CD14-positive monocyte (primary cell): ENCODE measurements around the gene UTP18. TPM values are rescaled to one million over a fixed set of nuclear protein-coding genes. Genes with fewer than 3 reads are reported as not detected.

Experiments
- DNase-seq, 3 donors: peaks; one replicate each; pipeline ENCODE4 v3.0.0-alpha.2; 2011 to 2022
- H2AFZ ChIP-seq: 2 replicates; pipeline ENCODE4 v1.6.0; 2012; ENCODE audit warnings: mild to moderate bottlenecking, low read depth, low read length, inconsistent platforms; ENCODE audit not compliant: insufficient read depth, poor library complexity, severe bottlenecking
- H3K27ac ChIP-seq, 2 donors: 1 replicate in 1 of 2; 2 replicates in 1 of 2; pipeline ENCODE4 v1.5.1; 2012 to 2013; ENCODE audit warnings: low read length in 2 of 2, control low read depth in 1 of 2, inconsistent platforms in 1 of 2, low read depth in 1 of 2, mild to moderate bottlenecking in 1 of 2
- H3K27me3 ChIP-seq, 2 donors: one replicate each; pipeline versions ENCODE4 v1.6.0 to v1.6.1; 2011 to 2013; ENCODE audit warnings: low read length in 2 of 2; ENCODE audit not compliant: control insufficient read depth in 2 of 2, insufficient read depth in 2 of 2
- H3K36me3 ChIP-seq, 2 donors: replicated peaks in 1 of 2; 1 replicate in 1 of 2; 2 replicates in 1 of 2; pipeline versions ENCODE4 v1.5.1 to v1.6.1; 2012 to 2013; ENCODE audit warnings: low read length in 2 of 2, control low read depth in 1 of 2, inconsistent platforms in 1 of 2, mild to moderate bottlenecking in 1 of 2; ENCODE audit not compliant: insufficient read depth in 2 of 2, control insufficient read depth in 1 of 2
- H3K4me1 ChIP-seq, 2 donors: 1 replicate in 1 of 2; 2 replicates in 1 of 2; pipeline versions ENCODE4 v1.5.1 to v1.6.1; 2012 to 2013; ENCODE audit warnings: low read length in 2 of 2, control low read depth in 1 of 2, inconsistent platforms in 1 of 2, mild to moderate bottlenecking in 1 of 2, moderate library complexity in 1 of 2; ENCODE audit not compliant: insufficient read depth in 2 of 2, control insufficient read depth in 1 of 2
- H3K4me2 ChIP-seq: replicated peaks from 2 replicates; pipeline ENCODE3; 2012; ENCODE audit warnings: low read length, moderate library complexity, mild to moderate bottlenecking; ENCODE audit not compliant: poor library complexity, severe bottlenecking; ENCODE audit errors: extremely low read depth
- H3K4me3 ChIP-seq, 3 experiments: fragments of 200-600 bp in 1 of 3; sonication (generic) in 1 of 3; replicated peaks in 1 of 3; 1 replicate in 2 of 3; 2 replicates in 1 of 3; pipeline ENCODE4 v1.5.1; 2011 to 2013; ENCODE audit warnings: low read length in 3 of 3, mild to moderate bottlenecking in 3 of 3, control low read depth in 2 of 3, low read depth in 2 of 3, inconsistent platforms in 1 of 3, moderate library complexity in 1 of 3
- H3K79me2 ChIP-seq: 2 replicates; pipeline ENCODE4 v1.6.0; 2012; ENCODE audit warnings: mild to moderate bottlenecking, control low read depth, inconsistent platforms, low read length, moderate library complexity; ENCODE audit not compliant: insufficient read depth
- H3K9ac ChIP-seq: 2 replicates; pipeline ENCODE4 v1.6.0; 2017; ENCODE audit warnings: low read length, mild to moderate bottlenecking; ENCODE audit not compliant: insufficient read depth, poor library complexity, severe bottlenecking
- H3K9me3 ChIP-seq, 2 donors: replicated peaks in 1 of 2; 1 replicate in 1 of 2; 2 replicates in 1 of 2; pipeline versions ENCODE4 v1.5.1 to v1.6.1; 2012 to 2013; ENCODE audit warnings: low read length in 2 of 2, control low read depth in 1 of 2; ENCODE audit not compliant: control insufficient read depth in 1 of 2, insufficient read depth in 1 of 2
- H4K20me1 ChIP-seq: 2 replicates; pipeline ENCODE4 v1.6.0; 2012; ENCODE audit warnings: mild to moderate bottlenecking, low read length, control low read depth, moderate library complexity; ENCODE audit not compliant: insufficient read depth
- H3K27ac Mint-ChIP-seq, 7 donors: one replicate each; pipeline ENCODE4 v1.8.0; 2020; ENCODE audit warnings: mild to moderate bottlenecking in 7 of 7, mixed read lengths in 7 of 7, moderate library complexity in 6 of 7, inconsistent platforms in 2 of 7
- H3K27me3 Mint-ChIP-seq, 3 donors: one replicate each; pipeline ENCODE4 v1.8.0; 2021 to 2022; ENCODE audit warnings: low read depth in 3 of 3, mild to moderate bottlenecking in 3 of 3, mixed read lengths in 3 of 3, moderate library complexity in 3 of 3, inconsistent platforms in 1 of 3
- H3K36me3 Mint-ChIP-seq, 2 donors: one replicate each; pipeline ENCODE4 v1.8.0; 2020; ENCODE audit warnings: mixed read lengths in 2 of 2, inconsistent platforms in 1 of 2, mild to moderate bottlenecking in 1 of 2
- H3K4me1 Mint-ChIP-seq: one replicate; pipeline ENCODE4 v1.8.0; 2020; ENCODE audit warnings: mild to moderate bottlenecking, mixed read lengths
- H3K4me3 Mint-ChIP-seq, 2 donors: one replicate each; pipeline ENCODE4 v1.8.0; 2020; ENCODE audit warnings: mild to moderate bottlenecking in 2 of 2, mixed read lengths in 2 of 2, moderate library complexity in 1 of 2
- H3K9me3 Mint-ChIP-seq, 7 donors: one replicate each; pipeline ENCODE4 v1.8.0; 2020 to 2022; ENCODE audit warnings: mixed read lengths in 7 of 7, mild to moderate bottlenecking in 6 of 7, moderate library complexity in 6 of 7, inconsistent platforms in 2 of 7
- WGBS: methylation state at CpG from one replicate; pipeline ENCODE4 v1.1.5; 2013; ENCODE audit warnings: missing lambda C conversion rate; ENCODE audit not compliant: insufficient coverage; 5-methylcytosine and 5-hydroxymethylcytosine counted together
- intact Hi-C, 2 donors: fragments of 100-400 bp; cut with micrococcal nuclease; formaldehyde crosslinking; loops; one replicate each; pipeline versions ENCODE4 v1.15.0 to v1.15.1; 2023
- polyA plus RNA-seq, 3 donors: library from polyadenylated mRNA; depleted of rRNA in 1 of 3; unstranded in 2 of 3; stranded (reverse) in 1 of 3; fragments of 300-500 nt in 2 of 3; fragments of >200 nt in 1 of 3; fragmentation: Illumina TruSeq in 2 of 3; gene quantifications; 1 replicate in 2 of 3; 2 replicates in 1 of 3; pipeline ENCODE4 v1.2.3, GENCODE V29; 2012 to 2021
- TF ChIP-seq, protein P1 (sequence below): fragments of 200-600 bp; IDR thresholded peaks from one replicate; pipeline ENCODE4 v1.8.0; 2022; ENCODE audit warnings: antibody characterized with exemption, mild to moderate bottlenecking

Gene UTP18
- polyA plus RNA-seq, 3 donors = 13.0 to 31.9 (median 31.6) TPM

DNA sequence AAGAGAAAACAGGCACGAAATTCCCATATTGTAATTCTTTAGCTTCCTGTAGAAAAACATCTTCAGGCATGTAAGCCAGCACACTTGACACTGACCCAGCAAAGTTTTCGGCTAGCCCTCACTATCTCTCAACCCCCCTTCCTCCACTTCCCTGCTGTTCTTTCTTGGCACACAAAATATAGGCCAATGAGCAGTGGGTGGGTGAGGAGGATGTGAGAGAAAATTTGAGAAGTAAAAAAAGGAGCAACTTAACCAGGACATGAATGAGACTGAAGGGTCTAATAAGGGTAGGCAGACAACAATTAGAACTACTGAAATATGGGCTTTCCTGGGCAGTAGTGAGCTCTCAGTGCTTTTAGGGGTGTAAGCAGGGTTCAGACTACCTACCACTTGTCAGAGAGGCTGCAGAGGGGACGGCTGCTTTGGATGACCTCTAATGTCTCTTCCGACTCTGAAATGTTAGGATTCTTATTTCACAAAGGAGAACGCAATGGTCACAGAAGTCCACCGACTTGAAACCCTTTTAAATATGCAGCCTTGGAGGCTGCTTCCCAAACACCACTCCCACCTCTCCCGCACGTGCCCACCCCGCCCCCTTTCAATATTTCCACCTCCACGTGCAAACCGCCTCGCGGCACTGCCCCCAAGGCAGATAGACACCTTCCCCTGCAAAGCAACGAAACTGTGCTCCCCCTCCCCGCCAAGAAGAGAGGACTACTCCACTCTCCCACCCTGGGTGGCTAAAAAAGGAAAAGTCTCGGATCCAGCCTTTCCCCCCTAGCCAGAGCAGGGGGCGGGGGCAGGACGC lies 1.4 kb upstream of the UTP18 start:
- H3K27me3 Mint-ChIP-seq = peaks cover 0 to 2% (median 1%) of the 10 kb centered on the region in 3 donors
- H3K4me3 Mint-ChIP-seq = peak overlapping the region; percentile 87 to 89
- no peaks in the 10 kb centered on the region for H3K27me3 ChIP-seq
- H2AFZ ChIP-seq = peak overlapping the region; percentile 86
- peak overlapping the region; percentile 96 for H3K4me2 ChIP-seq
- intact Hi-C loops = no loop called here
- H3K9me3 ChIP-seq = no peaks in the 10 kb centered on the region
- TF ChIP-seq, protein P1, sequence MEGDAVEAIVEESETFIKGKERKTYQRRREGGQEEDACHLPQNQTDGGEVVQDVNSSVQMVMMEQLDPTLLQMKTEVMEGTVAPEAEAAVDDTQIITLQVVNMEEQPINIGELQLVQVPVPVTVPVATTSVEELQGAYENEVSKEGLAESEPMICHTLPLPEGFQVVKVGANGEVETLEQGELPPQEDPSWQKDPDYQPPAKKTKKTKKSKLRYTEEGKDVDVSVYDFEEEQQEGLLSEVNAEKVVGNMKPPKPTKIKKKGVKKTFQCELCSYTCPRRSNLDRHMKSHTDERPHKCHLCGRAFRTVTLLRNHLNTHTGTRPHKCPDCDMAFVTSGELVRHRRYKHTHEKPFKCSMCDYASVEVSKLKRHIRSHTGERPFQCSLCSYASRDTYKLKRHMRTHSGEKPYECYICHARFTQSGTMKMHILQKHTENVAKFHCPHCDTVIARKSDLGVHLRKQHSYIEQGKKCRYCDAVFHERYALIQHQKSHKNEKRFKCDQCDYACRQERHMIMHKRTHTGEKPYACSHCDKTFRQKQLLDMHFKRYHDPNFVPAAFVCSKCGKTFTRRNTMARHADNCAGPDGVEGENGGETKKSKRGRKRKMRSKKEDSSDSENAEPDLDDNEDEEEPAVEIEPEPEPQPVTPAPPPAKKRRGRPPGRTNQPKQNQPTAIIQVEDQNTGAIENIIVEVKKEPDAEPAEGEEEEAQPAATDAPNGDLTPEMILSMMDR = no peak
- H3K4me3 ChIP-seq = peak overlapping the region; percentile 84 to 93 (median 93)
- peaks cover 0 to 2% (median 0%) of the 10 kb centered on the region in 7 donors for H3K9me3 Mint-ChIP-seq
- H4K20me1 ChIP-seq = peaks cover 74% of the 10 kb centered on the region
- H3K27ac Mint-ChIP-seq = peak overlapping the region; percentile 81 to 96 (median 93)
- peak overlapping the region; percentile 84 for H3K9ac ChIP-seq
- H3K36me3 ChIP-seq = peaks cover 20 to 37% of the 10 kb centered on the region in 2 donors
- DNase-seq = peak; percentile 27 to 60 (median 39)
- H3K36me3 Mint-ChIP-seq = peaks cover 23 to 32% of the 10 kb centered on the region in 2 donors
- H3K79me2 ChIP-seq = peaks cover 90% of the 10 kb centered on the region
- peak overlapping the region; percentile 97 to 99 for H3K27ac ChIP-seq
- 5% methylated on average over 12 of the region's 18 CpGs for WGBS
- peaks cover 43% of the 10 kb centered on the region for H3K4me1 Mint-ChIP-seq
- peaks cover 29 to 49% of the 10 kb centered on the region in 2 donors for H3K4me1 ChIP-seq

DNA sequence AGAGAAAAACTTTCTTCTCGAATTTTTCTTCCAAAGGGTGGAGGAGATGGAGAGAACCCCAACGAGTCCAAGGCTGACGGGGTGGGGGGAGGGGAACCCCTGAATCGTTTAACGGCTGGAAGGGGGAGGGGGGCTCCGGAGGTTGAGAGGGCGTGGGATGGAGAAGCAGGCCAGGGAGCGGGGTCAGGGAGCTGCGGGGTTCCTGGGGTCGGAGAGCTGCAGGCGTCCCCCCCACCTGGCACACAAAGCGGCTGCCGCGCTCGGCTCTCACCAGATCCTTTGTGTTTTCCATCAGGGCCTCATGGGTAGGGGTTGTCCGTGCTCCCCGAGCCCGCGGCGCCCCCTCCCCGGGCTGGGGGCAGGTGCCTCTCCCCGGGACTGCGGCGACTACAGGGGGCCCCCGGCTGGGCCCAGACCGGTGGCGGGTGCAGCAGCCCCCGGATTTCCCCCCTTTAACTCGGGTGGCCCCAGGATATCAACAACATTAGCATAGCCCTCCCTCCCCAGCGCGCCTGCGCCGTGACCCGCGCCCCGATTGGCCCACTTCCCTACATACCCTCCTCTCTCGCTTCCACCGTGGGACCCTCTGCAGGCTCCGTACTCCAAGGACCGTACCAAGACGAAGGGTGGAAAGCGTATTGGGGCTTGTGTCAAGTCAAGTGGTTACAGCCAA lies 646 bp upstream of the UTP18 start, which contains the start of gene MBTD1:
Gene MBTD1, minus strand, starts transcription at position 486 of the 673 bp plus-strand sequence. CDS start 34,888 bp downstream, outside the sequence.
- peaks cover 0 to 2% (median 0%) of the 10 kb centered on the region in 7 donors for H3K9me3 Mint-ChIP-seq
- Histone ChIP-seq H4K20me1 (peaks cover 71% of the 10 kb centered on the region), H3K27me3 (no peaks in the 10 kb centered on the region), H3K9ac (peak within 1 kb of the TSS; percentile 84), H3K4me2 (peak within 1 kb of the TSS; percentile 96), H3K4me1 (peaks cover 36 to 56% of the 10 kb centered on the region in 2 donors), H2AFZ (peak within 1 kb of the TSS; percentile 86), H3K27ac (peak within 1 kb of the TSS; percentile 97 to 99), H3K4me3 (peak within 1 kb of the TSS; percentile 84 to 93 (median 93)), H3K9me3 (no peaks in the 10 kb centered on the region), H3K36me3 (peaks cover 13 to 30% of the 10 kb centered on the region in 2 donors), H3K79me2 (peaks cover 90% of the 10 kb centered on the region)
- peaks cover 21 to 30% of the 10 kb centered on the region in 2 donors for H3K36me3 Mint-ChIP-seq
- TF ChIP-seq, protein P1 = no peak
- peak within 1 kb of the TSS; percentile 87 to 93 for H3K4me3 Mint-ChIP-seq
- WGBS = under 1% methylated on average over 29 of the region's 42 CpGs
- peak within 1 kb of the TSS; percentile 96 to 99 (median 98) for H3K27ac Mint-ChIP-seq
- H3K27me3 Mint-ChIP-seq = peaks cover 0 to 2% (median 1%) of the 10 kb centered on the region in 3 donors
- intact Hi-C loops = loop anchor here in 1 of 2 donors (5.0 kb wide), 2 partner anchors 137 to 542 kb away; partner anchors contain the start of genes LUC7L3 and SPAG9
- peaks cover 47% of the 10 kb centered on the region for H3K4me1 Mint-ChIP-seq
- DNase-seq = peak; percentile 90 to 95 (median 94)
